Uterus (tissue), 4 donors: Measurements from ENCODE around the gene COX7A1. TPM values are rescaled to one million over a fixed set of nuclear protein-coding genes. Genes with fewer than 3 reads are reported as not detected.

Experiments used
- DNase-seq, 2 donors: peaks; one replicate each; pipeline ENCODE4 v3.0.0-alpha.2; 2019 to 2020
- H3K27ac ChIP-seq, 2 donors: fragments of 200-600 bp; sonication (generic); 1 replicate in 1 of 2; 2 replicates in 1 of 2; pipeline ENCODE4 v1.5.1; 2016 to 2018
- H3K27me3 ChIP-seq, 2 donors: fragments of 200-600 bp; sonication (generic); one replicate each; pipeline ENCODE4 v1.5.1; 2018 to 2019; ENCODE audit warnings: control low read depth in 1 of 2
- H3K36me3 ChIP-seq, 2 donors: fragments of 200-600 bp; sonication (generic); one replicate each; pipeline ENCODE4 v1.5.1; 2019; ENCODE audit warnings: control low read depth in 1 of 2
- H3K4me1 ChIP-seq, 2 donors: fragments of 200-600 bp; sonication (generic); one replicate each; pipeline ENCODE4 v1.5.1; 2018 to 2019; ENCODE audit warnings: control low read depth in 1 of 2
- H3K4me3 ChIP-seq, 2 donors: fragments of 200-600 bp; sonication (generic); 1 replicate in 1 of 2; 2 replicates in 1 of 2; pipeline ENCODE4 v1.5.1; 2018 to 2019; ENCODE audit warnings: mild to moderate bottlenecking in 1 of 2
- H3K9me3 ChIP-seq, 2 donors: fragments of 200-600 bp; sonication (generic); one replicate each; pipeline ENCODE4 v1.5.1; 2019; ENCODE audit warnings: control low read depth in 1 of 2
- CTCF ChIP-seq, 4 experiments: fragments of 200-600 bp in 2 of 4; fragments of 450-650 bp in 2 of 4; sonication (generic) in 2 of 4; IDR thresholded peaks; one replicate each; pipeline ENCODE4 v1.5.1; 2016 to 2019; ENCODE audit warnings: antibody characterized with exemption in 4 of 4, mild to moderate bottlenecking in 2 of 4, moderate library complexity in 1 of 4
- POLR2A ChIP-seq, 2 donors: fragments of 450-650 bp; IDR thresholded peaks; one replicate each; pipeline ENCODE4 v1.6.1; 2016; ENCODE audit warnings: antibody characterized with exemption in 2 of 2, mild to moderate bottlenecking in 1 of 2, moderate library complexity in 1 of 2
- intact Hi-C: fragments of 100-400 bp; cut with DNase I; formaldehyde crosslinking; loops from one replicate; pipeline ENCODE4 v1.15.1; 2023; ENCODE audit warnings: low total_unique reads
- total RNA-seq, 4 donors: library from RNA; depleted of rRNA in 3 of 4; stranded (reverse); fragments of >200 nt in 3 of 4; gene quantifications; one replicate each; pipeline versions ENCODE4 v1.1.0 to v1.2.4, GENCODE V29; 2014 to 2023
- donor health status: DM: yes; HTN: yes; CAD: no.

COX7A1 gene
- total RNA-seq, 4 donors from 2014 or later = 4.7 to 235 (median 65.2) TPM

GRCh38 chr19:36114721-36115452 is 37.4 kb downstream of the COX7A1 start, which contains the start of gene POLR2I:
Gene POLR2I, minus strand, starts transcription at chr19:36114875. Its CDS starts 19 bp downstream, at chr19:36114856.
- intact Hi-C loops = loop anchor here (10.0 kb wide), 1 partner anchor 60 kb away; the partner anchor contains the start of genes THAP8 and WDR62
- Histone ChIP-seq H3K27me3 (no peaks in the 10 kb centered on the region), H3K9me3 (no peaks in the 10 kb centered on the region), H3K27ac (peak within 1 kb of the TSS; percentile 89), H3K4me1 (peaks cover 0 to 8% of the 10 kb centered on the region in 2 donors), H3K4me3 (peak within 1 kb of the TSS; percentile 78 to 90), H3K36me3 (no peaks in the 10 kb centered on the region)
- peak; percentile 99 to 100 for DNase-seq
- TF ChIP-seq CTCF (IDR thresholded peaks at IDR 0.05) (peak in 2 of 4 experiments; percentile 16 to 18), POLR2A (IDR thresholded peaks at IDR 0.05) (peak in 1 of 2 donors; percentile 84)

DNA sequence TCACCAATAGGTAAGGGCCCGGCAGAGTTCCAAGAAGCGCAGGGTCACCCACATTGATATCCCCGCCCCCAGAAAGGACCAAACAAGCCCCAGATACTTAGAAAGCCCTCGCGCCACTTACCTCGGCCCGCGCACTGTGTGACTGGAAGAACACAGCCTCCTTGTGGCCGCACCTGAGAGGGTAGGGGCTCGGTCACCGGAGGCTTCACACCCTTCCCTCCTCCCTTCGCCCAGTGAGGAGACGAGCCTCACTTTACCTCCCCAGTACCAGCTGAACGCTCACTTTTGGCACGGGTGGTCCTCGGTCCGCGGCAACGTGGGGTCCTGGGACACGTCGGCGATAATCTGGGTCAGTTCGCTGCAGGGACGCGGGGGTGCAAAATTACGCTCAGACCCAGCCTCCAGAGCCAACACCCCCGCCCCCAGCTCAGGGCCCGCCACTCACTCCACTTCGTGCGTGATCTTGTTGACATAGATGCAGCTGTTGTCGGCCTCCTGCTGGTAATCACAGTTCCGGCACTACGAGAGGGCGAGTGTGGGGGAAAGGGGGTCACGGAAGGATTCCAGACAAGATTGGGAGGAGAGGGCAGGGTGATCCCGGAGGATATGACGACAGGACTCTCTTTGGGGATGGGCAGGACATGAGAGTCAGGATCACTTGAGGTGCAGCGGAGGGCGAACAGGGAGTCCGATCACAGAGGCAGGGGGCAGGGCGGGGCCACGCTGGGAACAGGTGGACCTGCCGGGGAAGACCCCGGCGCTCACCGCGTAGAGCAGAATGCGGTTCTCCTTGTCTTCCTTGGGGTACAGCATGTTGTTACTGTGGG is 38.1 kb downstream of the COX7A1 start:
- H3K9me3 ChIP-seq = no peaks in the 10 kb centered on the region
- intact Hi-C loops = loop anchor here (10.0 kb wide), 1 partner anchor 59 kb away; the partner anchor contains the start of genes THAP8 and WDR62
- no peaks in the 10 kb centered on the region for H3K36me3 ChIP-seq
- H3K27ac ChIP-seq = peak overlapping the region; percentile 89
- TF ChIP-seq CTCF (IDR thresholded peaks at IDR 0.05) (no peak), POLR2A (IDR thresholded peaks at IDR 0.05) (no peak)
- H3K27me3 ChIP-seq = no peaks in the 10 kb centered on the region
- H3K4me3 ChIP-seq = peak overlapping the region; percentile 78 to 90
- DNase-seq = peak in 1 of 2 donors; percentile 42
- H3K4me1 ChIP-seq = peaks cover 0 to 8% of the 10 kb centered on the region in 2 donors

- DNase-seq = no peak
- no peaks in the 10 kb centered on the region for H3K9me3 ChIP-seq
- H3K27ac ChIP-seq = no peak overlapping the region
- H3K4me3 ChIP-seq = peak overlapping the region in 1 of 2 donors; percentile 78
- H3K36me3 ChIP-seq = no peaks in the 10 kb centered on the region
- no peaks in the 10 kb centered on the region for H3K27me3 ChIP-seq
- TF ChIP-seq POLR2A (IDR thresholded peaks at IDR 0.05) (no peak), CTCF (IDR thresholded peaks at IDR 0.05) (no peak)
- peaks cover 0 to 8% of the 10 kb centered on the region in 2 donors for H3K4me1 ChIP-seq
- intact Hi-C loops = loop anchor here (10.0 kb wide), 1 partner anchor 59 kb away; the partner anchor contains the start of genes THAP8 and WDR62
Observed at GRCh38 chr19:36113425-36113824, 38.8 kb downstream of the COX7A1 start.

GRCh38 chr19:36112678-36113077 is 39.6 kb downstream of the COX7A1 start:
- no peaks in the 10 kb centered on the region for H3K9me3 ChIP-seq
- TF ChIP-seq CTCF (IDR thresholded peaks at IDR 0.05) (no peak), POLR2A (IDR thresholded peaks at IDR 0.05) (no peak)
- H3K36me3 ChIP-seq = no peaks in the 10 kb centered on the region
- DNase-seq = no peak
- H3K27me3 ChIP-seq = no peaks in the 10 kb centered on the region
- no peak overlapping the region for H3K27ac ChIP-seq
- intact Hi-C loops = loop anchor here (10.0 kb wide), 1 partner anchor 58 kb away; the partner anchor contains the start of genes THAP8 and WDR62
- peaks cover 0 to 8% of the 10 kb centered on the region in 2 donors for H3K4me1 ChIP-seq
- H3K4me3 ChIP-seq = no peak overlapping the region
